CD4-positive, alpha-beta T cell treated with Interleukin-17A for 4 hours (primary cell): ENCODE measurements around the gene SMARCA2.

ENCODE experiments used
- DNase-seq: peaks from one replicate; pipeline ENCODE4 v3.0.0-alpha.2; 2020; ENCODE audit warnings: mixed read lengths

SMARCA2 gene

DNA sequence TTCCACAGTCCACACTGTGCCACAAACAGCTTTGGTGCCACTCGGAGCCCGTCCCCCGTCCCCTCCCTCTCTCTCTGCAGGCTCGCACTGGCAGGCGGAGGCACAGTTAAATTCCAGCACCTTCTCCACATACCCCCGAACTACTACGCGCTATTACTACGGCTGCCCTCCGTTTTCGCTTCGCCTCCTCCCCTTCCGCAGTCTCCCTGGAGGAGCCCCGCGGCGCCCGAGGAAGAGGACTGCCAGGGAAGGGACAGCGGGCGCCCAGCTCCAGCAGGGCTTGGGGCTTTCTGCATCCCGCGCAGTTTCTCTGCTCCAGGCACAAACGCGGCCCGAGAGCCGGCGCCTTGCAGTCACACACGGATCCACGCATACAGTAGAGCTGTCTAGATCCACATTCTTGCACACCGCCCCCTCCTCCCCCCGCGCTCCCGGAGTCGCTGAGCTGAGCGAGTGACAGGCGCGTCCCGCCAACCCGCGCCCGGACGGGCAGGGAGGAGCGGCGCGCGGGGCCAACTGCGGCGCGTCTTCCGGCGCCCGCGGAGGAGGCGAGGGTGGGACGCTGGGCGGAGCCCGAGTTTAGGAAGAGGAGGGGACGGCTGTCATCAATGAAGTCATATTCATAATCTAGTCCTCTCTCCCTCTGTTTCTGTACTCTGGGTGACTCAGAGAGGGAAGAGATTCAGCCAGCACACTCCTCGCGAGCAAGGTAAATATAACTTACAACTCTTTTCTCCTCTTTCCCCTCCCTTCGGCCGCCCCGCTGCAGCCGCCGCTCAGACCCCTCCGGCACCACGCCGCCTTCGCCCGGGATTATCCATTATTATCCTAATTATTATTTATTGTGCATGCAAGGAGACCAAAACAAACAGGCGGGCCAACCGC is at the start of gene SMARCA2:
SMARCA2 (plus strand) TSS at position 652 of the 885 bp plus-strand sequence. CDS start 13,676 bp downstream, outside the sequence.
- DNase-seq = peak; percentile 97

DNA sequence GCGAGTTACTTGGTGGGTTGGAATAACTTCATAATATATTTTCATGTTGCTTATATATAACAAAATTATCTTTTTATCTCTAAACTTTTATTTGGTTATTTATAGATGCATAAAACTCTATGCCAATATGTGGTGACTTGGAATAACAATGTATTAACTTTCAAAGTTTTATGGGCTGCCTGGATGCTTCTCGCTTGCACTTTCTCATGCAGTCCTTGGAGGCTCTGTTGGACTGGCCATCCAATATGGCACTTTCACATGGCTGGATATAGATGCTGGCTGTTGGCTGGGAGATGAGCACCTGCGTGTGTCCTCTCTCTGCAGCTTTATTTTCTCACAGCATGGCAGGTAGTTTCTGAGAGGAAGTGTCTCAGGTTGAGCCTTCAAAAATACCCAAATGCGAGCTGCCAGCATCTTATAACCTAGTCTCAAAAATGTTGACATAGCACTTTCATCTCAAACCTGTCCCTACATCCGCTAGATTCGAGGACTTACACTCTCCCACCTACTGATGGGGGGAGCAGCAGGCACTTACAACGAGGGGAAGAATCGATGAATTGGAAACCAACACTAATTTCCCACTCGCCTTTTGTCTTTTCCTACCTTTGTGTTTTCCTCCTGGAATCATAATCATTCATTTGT is 48.3 kb upstream of the SMARCA2 start:
- DNase-seq = no peak

DNA sequence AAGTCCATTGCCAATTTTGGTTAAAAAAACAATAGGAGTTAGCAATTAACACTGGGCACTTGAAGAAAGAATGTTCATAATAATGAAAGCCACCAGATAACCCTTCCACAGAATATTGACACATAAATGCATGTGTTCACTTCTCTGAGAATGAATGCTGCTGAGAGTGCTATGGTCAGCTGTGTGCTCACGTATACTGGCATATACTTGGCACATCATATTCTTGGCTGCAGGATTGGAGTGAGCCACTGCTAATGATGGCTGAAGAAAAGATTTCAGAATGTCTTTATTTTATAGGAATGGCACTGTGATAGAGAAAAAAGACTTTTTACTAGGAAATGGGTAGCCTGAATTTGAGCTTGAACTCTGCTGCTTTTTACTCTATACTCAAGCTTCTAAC is 46.0 kb upstream of the SMARCA2 start:
- DNase-seq = no peak

DNA sequence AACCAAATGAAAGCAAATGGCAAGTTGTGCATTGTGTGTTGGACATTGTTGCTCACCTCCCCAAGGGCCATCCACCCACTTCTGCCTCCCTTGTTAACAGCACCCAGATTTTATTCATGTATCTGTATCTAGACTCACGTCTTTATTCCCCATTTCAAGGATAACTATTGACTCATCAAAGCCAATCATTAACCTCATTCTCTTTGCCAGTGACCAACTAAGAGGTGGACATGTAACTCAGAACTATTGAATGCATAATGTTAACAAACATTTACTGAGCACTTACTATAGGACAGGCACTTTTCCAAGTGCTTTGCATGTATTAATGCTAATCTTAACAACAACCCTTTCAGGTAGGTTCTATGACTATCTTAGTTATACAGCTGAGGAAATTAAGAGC is 45.2 kb upstream of the SMARCA2 start:
- DNase-seq = no peak

DNA sequence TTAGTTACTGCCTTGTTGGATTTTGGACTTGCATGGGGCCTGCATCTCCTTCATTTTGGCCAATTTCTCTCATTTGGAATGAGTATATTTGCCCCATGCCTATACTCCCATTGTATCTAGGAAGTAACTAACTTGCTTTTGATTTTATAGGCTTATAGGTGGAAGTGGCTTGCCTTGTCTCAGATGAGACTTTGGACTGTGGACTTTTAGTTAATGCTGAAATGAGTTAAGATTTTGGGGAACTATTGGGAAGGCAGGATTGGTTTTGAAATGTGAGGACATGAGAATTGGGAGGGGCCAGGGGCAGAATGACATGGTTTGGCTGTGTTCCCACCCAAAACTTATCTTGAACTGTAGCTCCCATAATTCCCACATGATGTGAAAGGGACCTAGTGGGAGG is 42.5 kb upstream of the SMARCA2 start:
- no peak for DNase-seq

DNA sequence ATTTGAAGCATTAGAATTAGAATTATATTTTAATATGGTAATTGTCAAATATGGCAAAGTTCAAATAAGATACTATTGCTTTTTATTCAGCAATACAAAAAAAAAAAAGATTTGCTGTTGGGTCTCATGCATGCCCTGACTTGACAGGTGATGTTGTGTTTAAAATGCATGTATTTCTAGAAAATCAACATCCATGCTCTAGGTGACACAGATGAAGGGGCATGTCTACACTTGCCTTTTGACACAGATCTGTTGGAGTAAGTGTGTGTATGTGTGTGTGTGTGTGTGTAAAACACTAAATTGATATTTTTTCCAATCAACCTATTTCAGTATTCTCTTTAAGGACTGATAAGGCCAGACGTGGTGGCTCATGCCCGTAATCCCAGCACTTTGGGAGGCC is 38.1 kb upstream of the SMARCA2 start:
- DNase-seq = no peak

DNA sequence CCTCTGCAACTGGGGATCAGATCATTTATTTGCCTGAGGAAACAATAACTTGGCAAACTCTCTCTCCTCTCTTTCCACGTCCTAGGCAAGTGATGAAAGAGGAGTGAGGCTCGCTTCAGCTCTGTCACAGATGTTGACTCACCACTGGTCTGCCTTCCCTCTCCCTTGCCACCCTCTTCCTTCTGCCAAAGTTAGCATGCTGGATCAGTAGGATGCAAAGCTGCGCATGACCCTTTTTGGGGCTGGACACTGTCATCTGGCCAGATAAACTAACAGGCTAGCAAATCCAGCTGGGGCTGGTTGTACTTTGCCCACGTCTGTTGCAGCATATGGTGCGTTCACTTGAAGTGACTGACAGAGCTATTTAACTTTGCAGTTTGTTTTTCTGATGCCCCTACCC is 36.2 kb upstream of the SMARCA2 start:
- DNase-seq = no peak

DNA sequence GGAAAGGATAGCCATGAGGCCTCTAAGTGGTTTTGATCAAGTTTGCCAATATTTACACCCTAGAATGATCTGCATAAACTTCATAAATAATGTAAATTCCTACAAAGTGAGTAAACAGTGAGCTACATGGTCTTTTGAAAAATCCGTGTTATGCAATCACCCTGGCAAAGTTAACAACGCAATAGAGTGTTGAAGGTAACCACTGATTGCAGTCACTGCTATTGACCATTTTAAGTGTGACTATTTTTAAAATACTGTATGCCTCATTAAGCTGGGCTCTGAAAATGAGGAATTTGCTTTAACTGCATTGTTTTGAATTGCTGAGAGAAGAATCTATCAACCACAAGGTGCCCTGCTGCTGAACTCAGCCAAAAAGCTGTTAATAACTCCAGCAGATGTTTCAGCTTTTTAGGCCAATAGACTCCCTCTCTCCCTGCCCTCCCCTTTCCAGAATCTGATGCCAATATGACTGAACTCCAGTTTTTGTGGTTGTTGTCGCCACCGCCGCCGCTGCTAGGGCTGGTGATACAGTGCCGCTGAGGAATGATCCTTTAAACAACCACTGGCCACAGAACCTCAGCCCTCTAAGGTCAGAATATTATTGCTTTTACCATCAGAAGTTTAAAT is 35.3 kb upstream of the SMARCA2 start:
- no peak for DNase-seq

DNA sequence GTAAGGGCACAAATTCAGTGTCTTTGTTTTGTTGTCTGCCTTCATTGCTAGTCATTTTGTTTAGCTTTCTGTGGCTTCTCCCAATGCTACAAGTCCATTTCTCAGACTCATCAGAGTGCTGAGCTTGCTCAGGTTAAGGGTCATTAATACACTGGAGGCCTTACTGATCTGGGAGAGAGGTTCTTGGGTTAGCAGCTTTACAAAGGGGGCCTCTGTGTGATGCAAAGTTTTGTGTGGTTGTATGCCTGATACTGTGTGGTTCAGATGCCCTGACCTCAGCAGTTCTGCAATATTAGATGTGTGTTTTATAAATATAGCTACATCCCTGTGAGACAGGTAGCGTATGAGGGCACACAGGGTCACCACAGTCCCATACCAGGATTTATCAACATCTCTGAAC is 34.8 kb upstream of the SMARCA2 start:
- DNase-seq = no peak

DNA sequence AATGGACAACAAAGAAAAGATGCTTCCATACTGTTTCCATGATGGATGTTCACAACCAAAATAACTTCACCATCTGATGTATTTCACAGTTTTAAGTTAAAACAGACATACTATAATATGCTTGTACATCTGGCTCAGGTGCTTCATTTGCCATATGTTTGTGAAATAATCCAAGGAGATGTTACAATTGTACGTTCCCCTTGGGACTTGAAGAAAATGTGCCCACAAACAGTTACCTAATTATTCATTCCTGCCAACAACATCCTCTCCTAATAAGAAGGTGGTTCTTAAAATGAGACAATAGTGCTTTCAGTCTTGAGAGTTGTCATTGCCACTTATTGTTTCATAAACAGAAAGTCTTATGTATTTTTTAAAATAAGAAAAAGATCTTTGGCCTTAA is 33.1 kb upstream of the SMARCA2 start:
- DNase-seq = no peak

DNA sequence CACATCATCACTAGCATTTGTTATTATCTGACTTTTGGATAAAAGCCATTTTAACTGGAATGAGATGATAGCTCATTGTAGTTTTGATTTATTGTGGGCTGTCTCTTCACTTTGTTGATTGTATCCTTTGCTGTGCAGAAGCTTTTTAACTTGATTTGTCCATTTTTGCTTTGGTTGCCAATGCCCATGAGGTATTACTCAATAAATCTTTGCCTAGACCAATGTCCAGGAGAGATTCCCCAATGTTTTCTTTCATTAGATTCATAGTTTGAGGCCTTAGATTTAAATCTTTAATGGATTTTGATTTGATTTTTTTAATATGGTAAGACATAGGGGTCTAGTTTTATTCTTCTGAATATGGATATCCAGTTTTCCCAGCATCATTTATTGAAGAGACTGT is 28.8 kb upstream of the SMARCA2 start:
- DNase-seq = no peak

DNA sequence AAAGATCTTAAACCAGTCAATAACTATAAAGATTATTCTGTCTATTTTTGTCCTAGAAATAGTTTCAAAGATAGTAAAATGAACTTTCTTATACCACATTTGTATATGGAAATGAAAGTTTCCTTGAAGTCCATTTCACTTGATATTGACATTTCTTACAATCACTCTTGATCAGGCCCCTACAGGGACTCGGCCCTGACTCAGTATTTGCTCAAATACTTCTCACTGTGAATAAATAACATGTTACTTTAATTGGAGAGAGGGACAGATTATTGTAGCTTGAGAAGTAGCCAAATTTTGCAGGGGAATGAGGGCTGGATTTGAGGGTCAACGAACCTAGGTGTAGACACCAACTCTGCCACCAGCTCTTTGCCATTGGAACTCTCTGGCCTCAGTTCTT is 25.6 kb upstream of the SMARCA2 start:
- no peak for DNase-seq

DNA sequence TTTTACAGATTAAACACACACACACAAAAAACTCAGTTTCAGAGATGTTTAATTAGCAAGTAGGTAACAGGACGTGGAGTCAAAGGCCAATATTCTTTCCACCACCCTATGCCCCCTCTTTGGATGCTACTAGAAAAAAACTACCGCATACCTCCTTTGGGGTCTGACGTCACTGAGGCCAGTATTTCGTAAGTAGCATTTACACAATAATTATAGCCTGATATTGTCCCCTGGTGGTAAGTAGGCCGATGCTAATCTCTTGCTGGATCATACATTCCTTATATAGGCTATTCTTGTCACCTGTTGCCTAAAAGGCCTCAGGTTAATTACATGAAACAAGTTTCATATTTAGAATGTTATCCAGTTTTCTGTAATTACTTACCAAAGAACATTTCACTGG is 21.0 kb upstream of the SMARCA2 start:
- DNase-seq = no peak

DNA sequence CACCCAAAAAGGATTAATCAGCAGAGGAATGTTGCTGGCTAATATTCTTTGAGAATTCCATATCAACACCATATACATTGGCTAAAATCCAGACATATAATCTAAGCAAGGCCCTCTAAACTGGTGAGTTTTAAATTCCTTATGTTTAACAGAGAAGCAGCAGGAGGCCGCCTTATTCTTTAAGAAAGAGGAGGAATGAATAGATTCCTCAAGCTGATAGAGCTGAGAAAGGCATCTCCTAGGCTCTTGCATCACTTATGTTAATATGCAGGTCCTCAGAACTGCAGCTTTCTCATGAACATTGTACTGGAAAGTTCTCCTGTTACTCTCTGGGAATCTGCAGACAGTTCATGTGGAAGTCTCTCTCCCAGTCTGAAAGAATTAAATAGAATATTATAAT is 20.1 kb upstream of the SMARCA2 start:
- DNase-seq = no peak

DNA sequence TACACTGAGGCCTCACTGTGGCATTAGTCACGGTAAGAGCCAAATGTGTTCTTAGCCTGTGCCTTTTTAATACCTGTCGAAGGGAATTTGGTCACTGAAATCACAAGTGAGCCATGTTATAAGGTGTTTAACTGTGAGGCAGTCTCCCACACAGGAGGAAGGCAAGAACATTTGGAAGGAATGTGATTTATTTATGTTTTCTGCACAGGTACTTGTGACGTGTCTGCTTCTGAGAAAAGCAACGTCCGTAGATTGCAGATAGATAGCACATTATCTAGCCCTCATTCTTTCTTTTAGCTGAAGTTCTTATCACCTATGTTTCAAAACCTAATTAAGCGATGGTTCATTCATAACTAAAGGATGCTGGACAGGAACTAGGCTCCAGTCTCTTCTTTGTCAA is 19.0 kb upstream of the SMARCA2 start:
- DNase-seq = no peak

DNA sequence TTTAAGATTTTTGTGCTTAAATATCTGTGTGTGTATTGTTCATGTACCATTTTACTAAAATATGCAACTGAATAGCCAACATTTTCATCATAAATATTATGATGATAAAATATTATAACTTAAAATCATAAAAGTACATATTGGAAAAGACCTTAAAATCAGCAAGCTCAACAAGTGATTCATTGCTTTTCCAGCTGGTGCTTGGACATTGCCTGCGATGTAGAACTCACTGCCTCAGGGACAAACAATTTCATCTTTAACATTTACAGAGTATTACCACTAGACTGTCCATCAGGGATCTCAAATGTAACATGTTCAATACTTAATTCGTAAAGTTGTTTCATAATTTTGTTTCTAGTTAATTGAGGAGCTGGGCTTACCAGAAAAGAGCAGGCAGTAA is 17.5 kb upstream of the SMARCA2 start:
- no peak for DNase-seq

DNA sequence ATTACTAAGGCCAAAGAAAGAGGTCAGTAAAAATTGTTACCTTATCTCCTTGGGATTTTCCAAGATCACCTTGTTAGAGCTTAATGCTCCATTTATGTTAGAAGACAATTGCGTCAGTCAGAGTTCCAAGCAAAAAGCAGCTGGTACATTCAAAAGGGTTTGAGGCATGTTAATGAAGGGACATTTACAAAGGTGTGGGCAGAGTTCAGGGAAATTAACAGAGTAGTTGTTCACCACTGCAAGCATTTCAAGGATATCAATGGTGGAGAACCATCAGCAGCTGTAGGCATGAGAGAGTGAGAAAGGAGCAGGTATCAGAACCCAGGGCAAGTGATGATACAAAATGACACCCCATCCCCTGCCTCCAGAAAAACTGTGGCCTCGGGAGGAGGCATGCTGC is 17.0 kb upstream of the SMARCA2 start:
- DNase-seq = no peak

DNA sequence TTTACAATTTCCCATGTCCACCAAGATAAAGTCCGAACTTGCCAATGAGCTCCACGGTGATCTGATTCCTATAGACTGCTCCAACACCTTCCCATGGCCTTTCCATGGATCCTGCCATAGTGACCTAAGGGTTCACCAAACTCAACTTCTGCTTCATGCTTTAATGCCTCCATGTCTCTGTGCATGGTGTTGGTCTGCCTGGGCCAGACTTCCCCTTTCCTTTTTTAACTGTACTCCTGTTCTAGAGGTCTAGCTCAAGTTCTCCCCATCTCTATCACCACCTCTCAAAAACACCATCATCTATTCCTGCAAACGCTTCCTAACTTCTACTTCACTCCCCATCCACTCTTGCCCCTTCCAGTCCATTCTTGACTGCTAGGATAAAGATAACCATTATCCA is 14.8 kb upstream of the SMARCA2 start:
- no peak for DNase-seq

DNA sequence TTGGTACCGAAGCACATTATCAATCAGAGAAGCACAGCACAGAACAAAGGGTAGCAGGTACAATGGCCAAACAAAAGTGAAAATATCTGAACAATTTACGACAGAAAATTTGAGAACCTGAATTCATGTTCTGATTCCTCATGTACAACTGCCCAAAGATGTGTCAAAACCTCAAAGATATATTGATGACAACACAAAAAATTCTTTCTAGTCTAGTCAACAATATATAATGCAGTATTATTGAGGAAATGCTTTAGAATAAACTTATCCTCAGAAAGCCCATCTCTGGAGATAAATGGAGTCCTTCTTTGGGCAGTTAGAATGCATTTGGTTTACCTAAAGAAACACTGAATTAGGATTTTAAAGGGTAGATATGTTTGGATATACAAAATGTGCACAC is 6.8 kb upstream of the SMARCA2 start:
- DNase-seq = no peak

DNA sequence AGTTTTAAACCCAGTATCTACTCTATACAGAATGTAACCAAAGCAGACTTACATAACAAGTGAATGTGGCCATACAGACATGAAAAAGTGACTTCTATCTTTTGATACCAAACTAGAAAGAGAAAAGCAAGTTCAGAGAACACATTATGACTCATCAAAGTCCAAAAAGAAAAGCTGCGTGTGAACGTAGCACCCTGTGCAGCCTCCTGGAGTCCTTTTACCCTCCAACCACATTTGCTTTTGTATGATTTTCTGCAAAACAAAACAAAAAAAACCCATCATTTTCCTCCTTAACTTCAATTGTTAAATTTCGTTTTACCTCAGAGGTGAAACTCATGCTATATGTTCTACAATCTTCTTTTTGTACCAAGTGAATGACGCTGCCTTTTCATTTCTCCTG is 2.8 kb upstream of the SMARCA2 start:
- DNase-seq = peak; percentile 36

DNA sequence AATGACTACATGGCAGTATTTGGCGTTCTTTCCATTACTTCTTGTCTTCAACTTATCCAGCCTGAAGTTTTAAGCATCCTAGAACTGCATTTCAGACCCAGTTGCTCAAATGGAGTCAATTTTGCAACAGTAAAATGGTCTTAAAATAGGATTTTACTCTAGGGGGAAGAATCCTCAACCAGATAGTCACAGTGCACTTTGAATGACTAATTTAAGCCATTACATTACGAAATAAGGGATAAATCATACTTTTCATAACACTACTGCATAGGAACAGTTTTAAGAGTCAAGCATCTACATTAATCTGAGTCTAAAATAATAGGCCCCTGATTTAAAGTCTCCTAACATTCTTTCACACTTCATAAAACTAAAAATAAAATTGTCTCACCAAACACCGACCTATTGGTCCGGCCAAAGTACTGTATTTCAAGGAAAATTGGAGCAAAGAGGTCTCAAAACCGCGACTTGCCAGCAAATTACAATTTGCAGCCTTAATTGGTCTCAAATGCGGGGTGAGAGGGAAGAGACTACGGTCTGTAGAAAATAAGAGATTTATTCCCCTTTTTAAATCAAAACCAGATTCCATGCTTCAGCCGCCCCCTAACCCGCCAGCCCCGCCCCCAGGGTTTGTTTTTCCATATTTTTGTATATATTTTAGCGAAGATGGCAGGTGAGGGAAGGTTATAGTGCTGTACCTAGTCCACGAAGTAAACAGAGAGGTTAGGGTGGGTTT is 1.2 kb upstream of the SMARCA2 start:
- no peak for DNase-seq

DNA sequence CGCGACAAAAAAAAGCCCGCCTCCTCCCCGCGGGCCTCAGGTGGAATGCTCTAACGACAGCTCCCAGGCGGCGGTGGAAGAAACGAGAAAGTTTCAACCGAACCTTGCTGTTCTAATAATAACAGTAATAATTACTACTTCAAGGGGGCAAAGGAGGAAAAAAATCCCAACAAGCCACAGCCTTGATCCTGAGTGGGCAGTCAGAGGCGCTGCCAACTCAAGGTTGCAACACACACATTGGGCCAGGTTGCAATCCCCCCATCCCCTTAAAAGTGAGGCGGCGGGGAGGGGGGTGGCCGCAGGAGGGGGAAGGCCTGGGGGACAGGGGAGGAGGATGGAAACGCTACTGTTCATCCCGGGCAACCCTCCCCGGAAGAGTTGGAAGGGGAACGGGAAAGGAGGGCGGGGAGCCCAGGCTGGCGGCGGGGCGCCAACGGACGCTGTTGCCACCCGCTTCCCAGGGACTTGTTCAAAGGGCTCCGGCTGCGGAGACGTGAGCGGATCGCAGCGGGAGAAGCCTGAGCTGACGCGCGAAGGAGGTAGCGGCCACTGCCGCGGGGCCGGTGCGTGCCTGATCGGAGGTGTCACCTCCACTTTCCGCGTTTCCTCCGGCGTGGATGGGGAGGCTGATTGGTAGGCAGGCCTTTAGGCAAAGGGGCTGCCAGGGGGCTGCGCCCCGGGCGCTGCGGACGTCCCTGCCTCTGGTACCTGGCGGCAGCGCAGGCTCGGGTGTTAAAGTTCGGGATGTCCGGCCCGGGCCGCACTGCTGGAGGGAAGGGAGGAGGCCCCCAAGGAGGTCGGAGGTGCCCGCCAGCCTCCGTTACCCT is 647 bp downstream of the SMARCA2 start:
- DNase-seq = peak; percentile 63
